ENCODE results near the gene NCKIPSD. TPM values are rescaled to one million over a fixed set of nuclear protein-coding genes. Genes with fewer than 3 reads are reported as not detected.

NCKIPSD gene
- total RNA-seq, 1 experiment from 2014 or later, result 46.0 TPM

DNA sequence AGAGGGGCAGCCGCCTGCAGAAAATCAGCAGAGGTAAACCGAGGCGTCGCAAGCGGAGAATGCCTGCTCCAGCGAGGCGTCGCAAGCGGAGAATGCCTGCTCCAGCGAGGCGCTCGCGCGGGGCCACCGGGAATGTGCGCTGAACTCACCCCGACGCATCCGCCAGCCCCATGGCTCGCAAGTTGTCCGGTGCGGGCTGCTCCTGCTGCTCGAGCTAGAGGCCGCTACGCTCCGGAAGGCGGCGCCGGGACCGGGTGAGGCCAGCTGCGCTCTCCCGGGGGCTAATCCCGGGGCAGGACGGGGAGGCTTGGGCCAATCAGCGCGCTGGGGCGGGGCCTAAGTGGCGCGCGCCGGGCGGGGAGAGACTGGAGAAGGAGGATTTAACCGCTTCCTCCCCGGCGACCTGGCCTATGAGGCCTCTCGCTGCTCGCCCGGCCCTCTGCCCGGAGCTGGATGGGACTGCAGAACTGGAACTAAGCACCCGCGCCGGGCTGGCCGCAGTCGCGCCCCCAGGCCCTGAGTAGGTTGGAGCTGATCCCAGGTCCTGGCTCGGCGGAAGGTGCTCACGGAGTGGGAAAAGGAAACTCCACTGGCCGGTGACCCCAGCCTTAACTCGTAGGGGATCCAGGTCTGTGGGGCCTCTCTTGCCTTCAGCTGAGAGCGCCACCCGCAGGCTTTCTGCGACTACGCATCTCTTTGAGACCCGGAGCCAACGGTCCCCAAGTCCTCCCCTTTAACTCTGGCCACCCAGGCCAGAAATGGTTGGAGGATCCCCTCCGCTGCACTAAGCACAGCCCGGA lies 50.3 kb downstream of the NCKIPSD start, which contains the start of gene SLC26A6:
Gene SLC26A6, minus strand, starts transcription at position 240 of the 800 bp plus-strand sequence. Its CDS starts 68 bp downstream, at position 172.
- Histone ChIP-seq H4K91ac (ENCODE audit: insufficient read length, low read depth, low read length) (no peak within 1 kb of the TSS), H3K79me2 (ENCODE audit: insufficient read depth, low read length) (no peaks in the 10 kb centered on the region), H4K5ac (ENCODE audit: insufficient read length, low read depth, low read length) (no peak within 1 kb of the TSS), H3K23ac (ENCODE audit: insufficient read length, low read depth, low read length) (no peak within 1 kb of the TSS), H2BK20ac (ENCODE audit: low read depth, low read length, poor library complexity, severe bottlenecking) (no peak within 1 kb of the TSS), H3K23me2 (ENCODE audit: insufficient read length, low read depth, low read length, poor library complexity, severe bottlenecking) (peaks cover 6% of the 10 kb centered on the region), H3K27me3 (ENCODE audit: insufficient read depth, low read length) (no peaks in the 10 kb centered on the region), H3K79me1 (ENCODE audit: insufficient read depth, low read depth, low read length, poor library complexity, severe bottlenecking) (no peaks in the 10 kb centered on the region), H4K8ac (replicated peaks; ENCODE audit: insufficient read length, low read depth, low read length) (no peak within 1 kb of the TSS), H3K18ac (ENCODE audit: insufficient read length, low read depth, low read length) (peak within 1 kb of the TSS; percentile 44), H3K14ac (ENCODE audit: insufficient read depth, low read length) (peak within 1 kb of the TSS; percentile 67), H4K20me1 (ENCODE audit: control insufficient read depth, insufficient read depth, insufficient read length) (peaks cover 2% of the 10 kb centered on the region), H3K9me3 (ENCODE audit: control insufficient read depth, low read depth, low read length) (no peaks in the 10 kb centered on the region), H2BK120ac (ENCODE audit: low read depth, low read length, poor library complexity, severe bottlenecking) (no peak within 1 kb of the TSS), H2BK15ac (ENCODE audit: low read depth, low read length) (no peak within 1 kb of the TSS), H2AK5ac (ENCODE audit: insufficient read length, low read length) (no peak within 1 kb of the TSS), H3K4ac (ENCODE audit: low read depth, low read length) (no peak within 1 kb of the TSS), H3K4me2 (ENCODE audit: insufficient read depth, insufficient read length, low read length) (peak within 1 kb of the TSS; percentile 76), H3T11ph (ENCODE audit: low read length) (no peak within 1 kb of the TSS), H3K4me1 (ENCODE audit: insufficient read depth, low read length) (peaks cover 2% of the 10 kb centered on the region), H2AFZ (ENCODE audit: low read length) (no peak within 1 kb of the TSS), H3K27ac (ENCODE audit: insufficient read length, low read depth, low read length) (no peak within 1 kb of the TSS), H2BK12ac (ENCODE audit: insufficient read length, low read depth, low read length) (no peak within 1 kb of the TSS), H2BK5ac (ENCODE audit: insufficient read length, low read length) (no peak within 1 kb of the TSS), H3K56ac (ENCODE audit: insufficient read length, low read depth, low read length) (no peak within 1 kb of the TSS), H3K9ac (ENCODE audit: extremely low read depth, insufficient read length, low read length) (peak within 1 kb of the TSS; percentile 58)
- no CpG with 5 or more reads among the region's 68 CpGs for WGBS (ENCODE audit: extremely low coverage, insufficient read length, low lambda C conversion rate)
- Mint-ChIP-seq H3K9me3 (no peaks in the 10 kb centered on the region), H3K36me3 (ENCODE audit: insufficient read depth in 1 of 3, low read depth in 3 of 3) (peaks cover 16 to 54% (median 54%) of the 10 kb centered on the region in 3 experiments; a peak in 6 of 7 replicates), H3K27me3 (ENCODE audit: low read depth) (no peaks in the 10 kb centered on the region; the same call in 1 of the 2 replicates), H3K4me1 (peaks cover 28 to 31% of the 10 kb centered on the region in 2 experiments), H3K27ac (peak within 1 kb of the TSS; percentile 87 to 97 (median 96)), H3K4me3 (peak within 1 kb of the TSS; percentile 79 to 90)
- TF ChIP-seq, protein P1, sequence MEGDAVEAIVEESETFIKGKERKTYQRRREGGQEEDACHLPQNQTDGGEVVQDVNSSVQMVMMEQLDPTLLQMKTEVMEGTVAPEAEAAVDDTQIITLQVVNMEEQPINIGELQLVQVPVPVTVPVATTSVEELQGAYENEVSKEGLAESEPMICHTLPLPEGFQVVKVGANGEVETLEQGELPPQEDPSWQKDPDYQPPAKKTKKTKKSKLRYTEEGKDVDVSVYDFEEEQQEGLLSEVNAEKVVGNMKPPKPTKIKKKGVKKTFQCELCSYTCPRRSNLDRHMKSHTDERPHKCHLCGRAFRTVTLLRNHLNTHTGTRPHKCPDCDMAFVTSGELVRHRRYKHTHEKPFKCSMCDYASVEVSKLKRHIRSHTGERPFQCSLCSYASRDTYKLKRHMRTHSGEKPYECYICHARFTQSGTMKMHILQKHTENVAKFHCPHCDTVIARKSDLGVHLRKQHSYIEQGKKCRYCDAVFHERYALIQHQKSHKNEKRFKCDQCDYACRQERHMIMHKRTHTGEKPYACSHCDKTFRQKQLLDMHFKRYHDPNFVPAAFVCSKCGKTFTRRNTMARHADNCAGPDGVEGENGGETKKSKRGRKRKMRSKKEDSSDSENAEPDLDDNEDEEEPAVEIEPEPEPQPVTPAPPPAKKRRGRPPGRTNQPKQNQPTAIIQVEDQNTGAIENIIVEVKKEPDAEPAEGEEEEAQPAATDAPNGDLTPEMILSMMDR (conservative IDR thresholded peaks at IDR 0.05), result peak; percentile 76
- DNase-seq, result peak; percentile 98

Measured in H9 (cell line).